Measurements from ENCODE around the gene LHFPL3.

Gene LHFPL3

DNA sequence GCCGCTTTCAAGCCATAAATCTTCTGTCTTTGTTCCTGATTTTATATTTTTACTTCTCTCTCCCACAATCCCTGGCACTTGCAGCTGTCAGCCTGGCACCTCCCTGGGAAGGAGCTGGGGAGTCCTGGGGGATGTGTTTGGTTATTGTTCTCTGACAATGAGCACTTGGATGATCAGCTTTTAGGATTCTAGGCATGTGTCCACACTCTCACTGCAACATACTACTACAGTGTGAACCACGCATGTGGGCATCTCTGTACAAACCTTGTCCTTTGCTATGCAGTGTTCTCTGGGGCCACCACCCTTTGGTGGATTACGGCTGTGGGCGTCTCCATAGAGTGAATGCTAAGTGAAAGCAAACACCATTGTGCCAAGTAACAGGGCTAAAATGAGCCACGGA, 517.2 kb downstream of the LHFPL3 start:
- Mint-ChIP-seq H3K4me3 (no peak overlapping the region), H3K36me3 (ENCODE audit: low read depth) (peaks cover 3% of the 10 kb centered on the region), H3K9me3 (no peaks in the 10 kb centered on the region), H3K27me3 (ENCODE audit: low read depth) (peaks cover 10% of the 10 kb centered on the region), H3K4me1 (peaks cover 12% of the 10 kb centered on the region), H3K27ac (no peak overlapping the region)
- TF ChIP-seq, protein P1, sequence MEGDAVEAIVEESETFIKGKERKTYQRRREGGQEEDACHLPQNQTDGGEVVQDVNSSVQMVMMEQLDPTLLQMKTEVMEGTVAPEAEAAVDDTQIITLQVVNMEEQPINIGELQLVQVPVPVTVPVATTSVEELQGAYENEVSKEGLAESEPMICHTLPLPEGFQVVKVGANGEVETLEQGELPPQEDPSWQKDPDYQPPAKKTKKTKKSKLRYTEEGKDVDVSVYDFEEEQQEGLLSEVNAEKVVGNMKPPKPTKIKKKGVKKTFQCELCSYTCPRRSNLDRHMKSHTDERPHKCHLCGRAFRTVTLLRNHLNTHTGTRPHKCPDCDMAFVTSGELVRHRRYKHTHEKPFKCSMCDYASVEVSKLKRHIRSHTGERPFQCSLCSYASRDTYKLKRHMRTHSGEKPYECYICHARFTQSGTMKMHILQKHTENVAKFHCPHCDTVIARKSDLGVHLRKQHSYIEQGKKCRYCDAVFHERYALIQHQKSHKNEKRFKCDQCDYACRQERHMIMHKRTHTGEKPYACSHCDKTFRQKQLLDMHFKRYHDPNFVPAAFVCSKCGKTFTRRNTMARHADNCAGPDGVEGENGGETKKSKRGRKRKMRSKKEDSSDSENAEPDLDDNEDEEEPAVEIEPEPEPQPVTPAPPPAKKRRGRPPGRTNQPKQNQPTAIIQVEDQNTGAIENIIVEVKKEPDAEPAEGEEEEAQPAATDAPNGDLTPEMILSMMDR (IDR thresholded peaks at IDR 0.05; ENCODE audit: unreplicated experiment in 3 of 3), result no peak

DNA sequence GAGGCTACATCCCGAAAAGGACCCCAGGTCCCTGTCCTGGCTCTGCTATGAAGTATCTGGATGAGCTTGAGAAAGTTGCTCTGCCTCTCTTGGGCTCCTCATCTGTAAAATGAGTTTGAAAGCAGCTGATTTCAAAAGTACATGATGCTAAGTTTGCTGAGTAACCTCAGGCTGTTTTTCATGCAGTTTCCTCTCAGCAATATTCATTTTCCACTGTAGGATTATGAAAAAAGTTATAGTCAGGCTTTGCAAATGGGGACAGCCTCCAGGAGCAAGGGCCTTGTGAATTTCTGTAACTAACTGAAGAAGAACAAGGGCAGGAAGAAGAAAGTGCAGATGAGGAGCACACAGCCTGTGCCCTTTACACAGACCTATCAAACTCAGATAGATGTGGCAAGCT, 518.3 kb downstream of the LHFPL3 start:
- no peaks in the 10 kb centered on the region for H3K9me3 Mint-ChIP-seq
- peaks cover 3% of the 10 kb centered on the region for H3K36me3 Mint-ChIP-seq (ENCODE audit: low read depth)
- H3K4me1 Mint-ChIP-seq, result peaks cover 7% of the 10 kb centered on the region
- peaks cover 11% of the 10 kb centered on the region for H3K27me3 Mint-ChIP-seq (ENCODE audit: low read depth)
- H3K27ac Mint-ChIP-seq, result no peak overlapping the region
- no peak overlapping the region for H3K4me3 Mint-ChIP-seq
- TF ChIP-seq, protein P1 (IDR thresholded peaks at IDR 0.05; ENCODE audit: unreplicated experiment in 3 of 3), result no peak

DNA sequence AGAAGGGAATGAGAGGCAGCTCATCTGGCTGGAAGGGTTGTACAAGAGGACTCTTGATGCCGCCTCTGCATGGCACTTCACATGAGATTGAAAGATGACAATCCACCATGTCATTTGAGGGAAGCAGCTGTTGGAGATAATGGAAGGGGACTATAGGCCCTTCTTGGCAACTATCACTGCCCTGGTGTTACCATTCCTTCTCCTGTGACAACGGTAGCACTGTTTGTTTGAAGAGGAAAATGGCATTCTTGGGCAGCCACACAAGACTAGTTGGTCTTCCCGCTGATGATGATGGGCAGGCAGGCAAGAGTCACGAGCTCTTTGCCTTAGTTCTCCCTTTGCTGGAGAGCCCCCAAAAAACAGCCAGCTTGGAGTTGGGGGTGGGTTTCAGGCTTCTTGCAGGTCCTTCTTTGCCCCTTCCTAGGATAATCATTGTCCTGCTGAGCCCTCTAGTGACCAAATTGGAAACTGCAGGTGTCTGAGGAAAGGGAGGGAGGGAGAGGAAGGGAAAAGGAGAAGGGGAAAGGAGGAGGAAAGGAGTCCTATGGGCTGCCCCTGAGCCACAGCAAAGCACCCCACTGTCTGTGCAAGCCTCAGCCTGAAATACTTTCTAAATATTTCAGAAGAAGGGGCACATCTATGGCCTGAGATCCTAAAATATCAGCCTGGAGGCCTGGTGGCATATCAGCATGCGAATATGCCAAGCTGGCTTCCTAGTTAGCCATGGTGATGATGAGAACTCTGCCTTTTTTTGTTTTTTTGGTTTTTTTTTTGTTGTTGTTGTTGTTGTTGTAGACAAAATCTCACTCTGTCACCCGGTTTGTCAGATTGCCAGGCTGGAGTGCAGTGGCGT, 520.0 kb downstream of the LHFPL3 start:
- TF ChIP-seq, protein P1 (IDR thresholded peaks at IDR 0.05; ENCODE audit: unreplicated experiment in 3 of 3), result peak; percentile 80 to 81 (median 81)
- no peak overlapping the region for H3K27ac Mint-ChIP-seq

DNA sequence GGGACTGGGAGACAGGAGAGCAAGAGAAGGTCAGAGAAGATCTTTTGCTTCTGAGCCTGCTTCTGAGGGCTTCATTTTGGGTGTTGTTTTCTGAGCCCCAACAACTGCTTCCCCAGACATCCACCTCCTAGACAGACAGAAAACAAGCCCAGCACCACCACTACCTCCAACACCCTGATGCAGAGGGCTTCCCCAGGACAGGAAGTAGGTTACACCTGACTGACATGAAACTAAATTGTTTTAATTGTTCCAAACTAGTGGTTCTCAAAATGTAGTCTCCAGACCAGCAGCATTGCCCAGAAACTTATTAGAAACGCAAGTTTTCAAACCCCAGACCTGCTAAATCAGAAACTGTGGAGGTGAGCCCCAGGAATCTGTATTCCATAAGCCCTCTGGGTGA, 522.0 kb downstream of the LHFPL3 start:
- Mint-ChIP-seq H3K36me3 (ENCODE audit: low read depth) (peaks cover 3% of the 10 kb centered on the region), H3K9me3 (no peaks in the 10 kb centered on the region), H3K4me3 (no peak overlapping the region), H3K27ac (no peak overlapping the region), H3K27me3 (ENCODE audit: low read depth) (peaks cover 23% of the 10 kb centered on the region), H3K4me1 (peaks cover 3% of the 10 kb centered on the region)
- TF ChIP-seq, protein P1 (IDR thresholded peaks at IDR 0.05; ENCODE audit: unreplicated experiment in 3 of 3), result no peak

More for the DNA sequence above, 520.0 kb downstream of the LHFPL3 start:
- peaks cover 4% of the 10 kb centered on the region for H3K4me1 Mint-ChIP-seq
- peaks cover 3% of the 10 kb centered on the region for H3K36me3 Mint-ChIP-seq (ENCODE audit: low read depth)
- H3K4me3 Mint-ChIP-seq, result no peak overlapping the region
- peaks cover 23% of the 10 kb centered on the region for H3K27me3 Mint-ChIP-seq (ENCODE audit: low read depth)
- H3K9me3 Mint-ChIP-seq, result no peaks in the 10 kb centered on the region

DNA sequence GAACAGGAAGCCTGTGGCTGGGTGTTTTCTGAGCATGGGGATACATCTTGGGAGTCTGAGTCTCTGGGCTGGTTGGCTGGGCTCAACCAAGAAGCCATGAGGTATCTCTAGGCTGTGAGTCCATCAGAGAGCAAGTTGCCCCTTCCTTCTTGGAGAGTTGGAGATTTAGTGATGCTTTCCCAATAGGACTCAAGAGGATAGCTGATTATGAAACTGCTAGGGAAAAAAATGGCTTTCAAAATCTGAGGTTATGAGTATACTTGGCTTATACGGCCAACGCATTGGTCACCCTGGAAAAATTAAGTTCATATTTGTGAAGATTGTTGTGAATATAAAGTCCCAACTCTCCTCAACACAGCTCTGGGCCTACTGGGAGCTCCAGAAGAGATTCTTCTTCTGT, 522.9 kb downstream of the LHFPL3 start:
- H3K4me3 Mint-ChIP-seq, result no peak overlapping the region
- TF ChIP-seq, protein P1 (IDR thresholded peaks at IDR 0.05; ENCODE audit: unreplicated experiment in 3 of 3), result no peak
- H3K27me3 Mint-ChIP-seq (ENCODE audit: low read depth), result peaks cover 27% of the 10 kb centered on the region
- no peak overlapping the region for H3K27ac Mint-ChIP-seq
- peaks cover 6% of the 10 kb centered on the region for H3K36me3 Mint-ChIP-seq (ENCODE audit: low read depth)
- no peaks in the 10 kb centered on the region for H3K4me1 Mint-ChIP-seq
- H3K9me3 Mint-ChIP-seq, result no peaks in the 10 kb centered on the region

DNA sequence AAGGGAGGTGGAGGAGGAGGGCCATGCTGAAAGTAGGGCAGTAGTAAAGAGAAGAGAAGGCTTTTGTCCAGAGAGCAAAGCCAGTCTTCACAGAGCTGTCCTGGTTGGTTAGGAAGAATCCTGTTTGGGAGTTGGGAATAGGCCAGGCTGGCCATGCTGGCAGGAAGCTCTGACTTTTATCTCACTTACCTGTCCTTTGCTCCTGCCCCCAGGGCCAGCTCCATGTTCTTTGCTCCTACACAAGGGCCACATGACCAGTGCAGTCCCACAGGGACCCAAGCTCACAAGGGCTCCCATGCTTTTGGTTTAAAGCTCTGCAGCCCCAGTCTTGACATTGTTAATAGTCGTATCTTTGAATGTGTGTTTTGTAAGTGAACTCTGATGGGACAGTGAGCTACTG, 524.0 kb downstream of the LHFPL3 start:
- Mint-ChIP-seq H3K9me3 (no peaks in the 10 kb centered on the region), H3K27me3 (ENCODE audit: low read depth) (peaks cover 27% of the 10 kb centered on the region), H3K36me3 (ENCODE audit: low read depth) (peaks cover 6% of the 10 kb centered on the region), H3K4me1 (no peaks in the 10 kb centered on the region), H3K27ac (no peak overlapping the region), H3K4me3 (no peak overlapping the region)
- TF ChIP-seq, protein P1 (IDR thresholded peaks at IDR 0.05; ENCODE audit: unreplicated experiment in 3 of 3), result no peak
